H1 (cell line): ENCODE results near the gene UNC50. TPM values are rescaled to one million over a fixed set of nuclear protein-coding genes. Genes with fewer than 3 reads are reported as not detected.

Source experiments
- CTCF ChIA-PET: fragments of 300-600 bp; sonication (Branson Sonifier 250); formaldehyde crosslinking; loops from one replicate; lab custom pipeline; 2021; ENCODE audit not compliant: partially characterized antibody; lab: Charles Lee
- POLR2A ChIA-PET: fragments of 300-600 bp; sonication (Branson Sonifier 250); formaldehyde crosslinking; loops from one replicate; lab custom pipeline; 2021; ENCODE audit warnings: inconsistent platforms; ENCODE audit not compliant: partially characterized antibody; lab: Charles Lee
- DNase-seq, 2 experiments: peaks; one replicate each; pipeline versions ENCODE4 v3.0.0 to v3.0.0-alpha.2; 2010 to 2022; ENCODE audit warnings: low spot score in 2 of 2, low read depth in 1 of 2, mixed read lengths in 1 of 2
- FAIRE-seq: peaks from 2 replicates; lab custom pipeline; 2011; peaks lifted over from hg19 to GRCh38; lab: Jason Lieb, UNC
- H2AFZ ChIP-seq: 2 replicates; pipeline ENCODE4 v1.8.1; 2012; ENCODE audit warnings: low read length, inconsistent platforms
- H2AK5ac ChIP-seq: 2 replicates; pipeline ENCODE4 v1.6.1; 2013; ENCODE audit warnings: low read depth, low read length
- H2BK120ac ChIP-seq: replicated peaks from 2 replicates; pipeline ENCODE3; 2013; ENCODE audit warnings: low read depth, low read length, inconsistent platforms
- H2BK12ac ChIP-seq: 2 replicates; pipeline ENCODE4 v1.6.1; 2013; ENCODE audit warnings: low read depth, low read length
- H2BK15ac ChIP-seq: 2 replicates; pipeline ENCODE4 v1.6.1; 2013; ENCODE audit warnings: low read length
- H2BK20ac ChIP-seq: 2 replicates; pipeline ENCODE4 v1.6.1; 2013; ENCODE audit warnings: low read length
- H2BK5ac ChIP-seq: 2 replicates; pipeline ENCODE4 v1.6.1; 2013; ENCODE audit warnings: low read depth, low read length
- H3K14ac ChIP-seq: 2 replicates; pipeline ENCODE4 v1.6.1; 2013; ENCODE audit warnings: inconsistent platforms; ENCODE audit not compliant: insufficient read length
- H3K18ac ChIP-seq: 2 replicates; pipeline ENCODE4 v1.6.1; 2013; ENCODE audit warnings: low read length; ENCODE audit errors: extremely low read depth
- H3K23ac ChIP-seq: 2 replicates; pipeline ENCODE4 v1.6.1; 2013; ENCODE audit warnings: inconsistent platforms; ENCODE audit not compliant: insufficient read length
- H3K23me2 ChIP-seq: 2 replicates; pipeline ENCODE4 v1.6.1; 2013; ENCODE audit warnings: low read depth, low read length
- H3K27ac ChIP-seq: 2 replicates; pipeline ENCODE4 v1.6.1; 2011; ENCODE audit warnings: low read depth, low read length, inconsistent platforms
- H3K27me3 ChIP-seq, 4 experiments: replicated peaks in 1 of 4; 1 replicate in 1 of 4; 2 replicates in 3 of 4; pipeline versions ENCODE4 v1.6.1 to v1.8.1; 2011 to 2013; ENCODE audit warnings: low read length in 3 of 4, mild to moderate bottlenecking in 3 of 4, inconsistent platforms in 2 of 4, mixed read lengths in 2 of 4, moderate library complexity in 1 of 4; ENCODE audit not compliant: control insufficient read depth in 3 of 4, insufficient read depth in 3 of 4; ENCODE audit errors: extremely low read depth in 1 of 4
- H3K36me3 ChIP-seq, 4 experiments: 2 replicates each; pipeline versions ENCODE4 v1.6.1 to v1.8.1; 2011 to 2013; ENCODE audit warnings: mild to moderate bottlenecking in 4 of 4, low read length in 3 of 4, moderate library complexity in 2 of 4, control low read depth in 1 of 4, inconsistent platforms in 1 of 4; ENCODE audit not compliant: insufficient read depth in 4 of 4, control insufficient read depth in 2 of 4
- H3K4ac ChIP-seq: replicated peaks from 2 replicates; pipeline ENCODE3; 2013; ENCODE audit warnings: low read length, low read depth, mixed read lengths, inconsistent platforms; ENCODE audit not compliant: insufficient read length
- H3K4me1 ChIP-seq, 4 experiments: replicated peaks in 1 of 4; 1 replicate in 1 of 4; 2 replicates in 3 of 4; pipeline versions ENCODE4 v1.6.1 to v1.8.1; 2011 to 2013; ENCODE audit warnings: low read length in 3 of 4, inconsistent platforms in 2 of 4, mixed read lengths in 1 of 4; ENCODE audit not compliant: insufficient read depth in 4 of 4, control insufficient read depth in 3 of 4
- H3K4me2 ChIP-seq, 2 experiments: 2 replicates each; pipeline versions ENCODE4 v1.6.1 to v1.8.1; 2011 to 2013; ENCODE audit warnings: low read depth in 2 of 2, low read length in 2 of 2, control low read depth in 1 of 2, inconsistent platforms in 1 of 2, mild to moderate bottlenecking in 1 of 2; ENCODE audit not compliant: insufficient read depth in 1 of 2
- H3K4me3 ChIP-seq, 4 experiments: fragments of 200-600, 300-600 bp in 1 of 4; sonication (generic), shearing (Covaris generic), sonication (Bioruptor Twin) in 1 of 4; 2 replicates each; pipeline versions ENCODE4 v1.5.1 to v1.8.1; 2011 to 2016; ENCODE audit warnings: low read length in 4 of 4, low read depth in 3 of 4, control low read depth in 2 of 4, inconsistent platforms in 2 of 4, mild to moderate bottlenecking in 2 of 4, mixed read lengths in 1 of 4, moderate library complexity in 1 of 4; ENCODE audit not compliant: insufficient read depth in 2 of 4; ENCODE audit errors: extremely low read depth in 1 of 4
- H3K56ac ChIP-seq: replicated peaks from 2 replicates; pipeline ENCODE3; 2013; ENCODE audit warnings: low read depth, mild to moderate bottlenecking, mixed read lengths, low read length, inconsistent platforms; ENCODE audit not compliant: insufficient read length
- H3K79me1 ChIP-seq: 2 replicates; pipeline ENCODE4 v1.6.1; 2013; ENCODE audit warnings: low read depth, low read length, control low read depth
- H3K79me2 ChIP-seq, 2 experiments: 2 replicates each; pipeline versions ENCODE4 v1.6.1 to v1.8.1; 2012 to 2013; ENCODE audit warnings: low read length in 2 of 2, mild to moderate bottlenecking in 2 of 2, inconsistent platforms in 1 of 2; ENCODE audit not compliant: insufficient read depth in 2 of 2, control insufficient read depth in 1 of 2
- H3K9ac ChIP-seq, 4 experiments: replicated peaks in 1 of 4; 1 replicate in 1 of 4; 2 replicates in 3 of 4; pipeline versions ENCODE4 v1.6.1 to v1.8.1; 2011 to 2013; ENCODE audit warnings: low read depth in 3 of 4, low read length in 3 of 4, control low read depth in 2 of 4, mild to moderate bottlenecking in 2 of 4, moderate library complexity in 2 of 4, inconsistent platforms in 1 of 4; ENCODE audit errors: extremely low read depth in 1 of 4
- H3K9me3 ChIP-seq, 2 experiments: 2 replicates each; pipeline versions ENCODE4 v1.6.1 to v1.8.1; 2012 to 2013; ENCODE audit warnings: mild to moderate bottlenecking in 2 of 2, moderate library complexity in 2 of 2, control low read depth in 1 of 2, inconsistent platforms in 1 of 2, low read depth in 1 of 2, low read length in 1 of 2, mixed read lengths in 1 of 2; ENCODE audit not compliant: insufficient read depth in 2 of 2
- H4K20me1 ChIP-seq, 2 experiments: replicated peaks in 1 of 2; 2 replicates each; pipeline versions ENCODE3 to v1.8.1; 2011 to 2013; ENCODE audit warnings: inconsistent platforms in 2 of 2, low read length in 2 of 2, mild to moderate bottlenecking in 1 of 2; ENCODE audit not compliant: insufficient read depth in 2 of 2, control insufficient read depth in 1 of 2
- H4K5ac ChIP-seq: 2 replicates; pipeline ENCODE4 v1.6.1; 2013; ENCODE audit warnings: low read length, low read depth, mixed read lengths, inconsistent platforms; ENCODE audit not compliant: insufficient read length
- H4K8ac ChIP-seq: 2 replicates; pipeline ENCODE4 v1.8.0; 2013; ENCODE audit warnings: mild to moderate bottlenecking, moderate library complexity, low read length, inconsistent platforms; ENCODE audit not compliant: insufficient read depth; ENCODE audit errors: extremely low read depth
- H4K91ac ChIP-seq: replicated peaks from 2 replicates; pipeline ENCODE3; 2013; ENCODE audit warnings: low read length, mixed read lengths, inconsistent platforms; ENCODE audit not compliant: insufficient read length
- CTCF ChIP-seq, 3 experiments: IDR thresholded peaks; 1 replicate in 2 of 3; 2 replicates in 1 of 3; pipeline versions ENCODE4 v1.5.1 to v1.6.1; 2011; ENCODE audit warnings: low read length in 3 of 3, mild to moderate bottlenecking in 3 of 3, inconsistent platforms in 2 of 3, low read depth in 1 of 3, moderate library complexity in 1 of 3; ENCODE audit not compliant: insufficient read depth in 1 of 3; ENCODE audit errors: control extremely low read depth in 1 of 3
- HDAC6 ChIP-seq: IDR thresholded peaks from one replicate; pipeline ENCODE4 v1.7.1; 2012; ENCODE audit warnings: low read depth, mild to moderate bottlenecking, inconsistent platforms, low read length, moderate library complexity
- KDM1A ChIP-seq: fragments of 200-600, 300-600 bp; sonication (generic); IDR thresholded peaks from 2 replicates; pipeline ENCODE4 v1.7.1; 2016; ENCODE audit warnings: mild to moderate bottlenecking, low read length, borderline replicate concordance
- POU5F1 ChIP-seq: IDR thresholded peaks from 2 replicates; pipeline ENCODE4 v1.6.1; 2011; ENCODE audit warnings: low read depth, mild to moderate bottlenecking, low read length, moderate library complexity
- RFX5 ChIP-seq: IDR thresholded peaks from 2 replicates; pipeline ENCODE4 v1.6.1; 2011; ENCODE audit warnings: low read depth, low read length, improper control_type of control experiment, borderline replicate concordance
- SUZ12 ChIP-seq: fragments of 200-600 bp; sonication (generic); IDR thresholded peaks from 2 replicates; pipeline ENCODE4 v1.6.1; 2012; ENCODE audit warnings: mild to moderate bottlenecking, inconsistent platforms, low read length, moderate library complexity, mixed read lengths
- TAF7 ChIP-seq: optimal IDR thresholded peaks from 2 replicates; pipeline ENCODE3; 2011; ENCODE audit warnings: low read depth, mild to moderate bottlenecking, inconsistent platforms, low read length, moderate library complexity, borderline replicate concordance
- WGBS, 2 experiments: shearing (Covaris generic) in 1 of 2; methylation state at CpG; one replicate each; pipeline versions ENCODE4 v1.1.6 to v1.1.7; 2013 to 2015; ENCODE audit warnings: low lambda C conversion rate in 2 of 2, mixed read lengths in 2 of 2, inconsistent platforms in 1 of 2, low coverage in 1 of 2, missing lambda C conversion rate in 1 of 2; ENCODE audit not compliant: insufficient replicate concordance in 2 of 2, insufficient coverage in 1 of 2, insufficient read length in 1 of 2; ENCODE audit errors: extremely low coverage in 1 of 2, missing lambda C conversion rate in 1 of 2; 5-methylcytosine and 5-hydroxymethylcytosine counted together
- polyA plus RNA-seq, 7 experiments: library from polyadenylated mRNA; depleted of rRNA in 3 of 7; stranded (reverse) in 5 of 7; unstranded in 2 of 7; fragments of >200 nt in 5 of 7; fragments of 200-250 nt in 2 of 7; gene quantifications; 1 replicate in 5 of 7; 2 replicates in 1 of 7; 4 replicates in 1 of 7; pipeline versions ENCODE4 v1.2.1 to v1.2.3, GENCODE V29; 2011 to 2013; ENCODE audit warnings: missing spikeins in 2 of 7, mixed read lengths in 2 of 7
- total RNA-seq: library from RNA; stranded (reverse); fragmentation: NEBNext Ultra II Directional; extraction: Animal tissue kit (Norgen Biotek cat#: 25700); gene quantifications from 2 replicates; pipeline ENCODE4 v1.2.1, GENCODE V29; 2021

UNC50 gene
- total and polyA plus RNA-seq, 2 of the 8 experiments (the other 6 are each of a cell fraction or from before 2014, with no cell fraction given) = 33.4 to 58.5 TPM

- H3K56ac ChIP-seq = no peak overlapping the region
- POLR2A ChIA-PET = interaction anchor here (0.7 kb wide), 1 partner anchor 92 kb away, joined by 3 read pairs; no protein-coding TSS in a partner anchor
- H3K36me3 ChIP-seq = peaks cover 7 to 33% (median 30%) of the 10 kb centered on the region in 4 experiments; a peak in 7 of 8 replicates
- H2AFZ ChIP-seq = no peak overlapping the region
- WGBS, 2 experiments = 87% methylated on average over 13 of the region's 13 CpGs; no CpG with 5 or more reads in 1 of the 2 experiments
- no peaks in the 10 kb centered on the region for H3K27me3 ChIP-seq
- DNase-seq = no peak
- no peak overlapping the region for H2BK12ac ChIP-seq
- no peaks in the 10 kb centered on the region for H3K79me2 ChIP-seq
- no peak overlapping the region for H3K4me2 ChIP-seq
- no peak overlapping the region for H4K8ac ChIP-seq
- FAIRE-seq = no peak
- no peak overlapping the region for H4K91ac ChIP-seq
- no peak overlapping the region for H3K23ac ChIP-seq
- H2BK15ac ChIP-seq = no peak overlapping the region
- H3K4me1 ChIP-seq = no peaks in the 10 kb centered on the region
- TF ChIP-seq POU5F1 (no peak), CTCF (IDR thresholded peaks at IDR 0.05; ENCODE audit: control extremely low read depth in 1 of 3, insufficient read depth in 1 of 3, low read depth in 1 of 3, low read length in 3 of 3) (no peak), KDM1A (no peak), HDAC6 (no peak), SUZ12 (no peak), RFX5 (no peak), TAF7 (no peak)
- TF ChIP-seq, all 59 proteins: peak for 0
- CTCF ChIA-PET = no interaction called here
- Histone ChIP-seq H4K20me1 (no peaks in the 10 kb centered on the region), H3K18ac (no peak overlapping the region), H2BK120ac (no peak overlapping the region), H3K4ac (no peak overlapping the region), H2AK5ac (no peak overlapping the region), H2BK20ac (no peak overlapping the region), H3K9ac (no peak overlapping the region), H3K79me1 (no peaks in the 10 kb centered on the region), H2BK5ac (no peak overlapping the region), H4K5ac (no peak overlapping the region), H3K9me3 (no peaks in the 10 kb centered on the region), H3K4me3 (no peak overlapping the region), H3K23me2 (no peaks in the 10 kb centered on the region), H3K27ac (no peak overlapping the region), H3K14ac (no peak overlapping the region)
Observed at GRCh38 chr2:98561902-98562695, 46.3 kb upstream of the UNC50 start.
